Measurements from ENCODE around the gene RMRP.
"Not testable (repeated sequence)": the region's sequence is repeated elsewhere in the genome, so short reads cannot be mapped to it uniquely, and the experiment has no call there.

RMRP gene

DNA sequence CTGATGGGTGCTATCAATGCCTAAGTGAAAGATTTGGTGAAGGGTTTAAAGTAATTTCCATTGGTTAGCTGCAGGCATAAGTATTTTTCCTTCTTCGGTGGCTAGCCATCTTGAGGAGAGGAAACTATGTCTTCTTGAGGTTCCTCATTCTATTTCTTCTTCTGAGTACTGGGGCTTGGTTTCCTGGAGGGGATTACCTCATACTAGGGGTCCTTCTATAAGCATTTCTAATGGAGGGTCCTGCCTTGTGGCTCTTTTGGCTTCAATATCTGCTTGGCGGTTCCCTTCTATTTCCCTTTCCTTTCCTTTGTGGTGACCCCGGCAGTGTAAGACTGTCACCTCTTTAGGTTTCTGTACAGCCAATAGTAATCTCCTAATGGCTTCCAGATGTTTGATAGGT, 16.3 kb downstream of the RMRP start:
- DNase-seq (ENCODE audit: low read depth), result not testable (repeated sequence)

DNA sequence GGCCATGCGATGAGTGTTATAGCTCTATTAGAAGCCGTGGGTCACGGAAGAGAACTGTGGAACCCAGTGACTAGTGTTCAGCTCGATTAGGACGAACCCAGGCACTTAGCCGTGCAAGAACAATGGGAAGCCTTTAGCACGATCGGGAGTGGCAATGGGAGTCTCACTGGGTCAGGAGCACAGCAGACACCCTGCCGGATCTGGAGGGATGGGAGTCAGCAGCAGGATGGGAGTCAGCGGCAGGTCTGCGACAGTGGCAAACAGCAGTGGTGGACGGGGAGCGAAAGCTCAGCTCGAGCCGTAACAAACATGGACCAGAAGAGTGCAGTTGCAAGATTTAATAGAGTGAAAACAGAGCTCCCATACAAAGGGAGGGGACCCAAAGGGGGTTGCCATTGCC, 17.4 kb downstream of the RMRP start:
- not testable (repeated sequence) for DNase-seq (ENCODE audit: low read depth)

GRCh38 chr9:35639631-35640030, 18.2 kb downstream of the RMRP start:
- DNase-seq (ENCODE audit: low read depth), result no peak

- peak; percentile 40 for DNase-seq (ENCODE audit: low read depth)
These were observed 18.6 kb downstream of the RMRP start for GRCh38 chr9:35639225-35639624.

DNA sequence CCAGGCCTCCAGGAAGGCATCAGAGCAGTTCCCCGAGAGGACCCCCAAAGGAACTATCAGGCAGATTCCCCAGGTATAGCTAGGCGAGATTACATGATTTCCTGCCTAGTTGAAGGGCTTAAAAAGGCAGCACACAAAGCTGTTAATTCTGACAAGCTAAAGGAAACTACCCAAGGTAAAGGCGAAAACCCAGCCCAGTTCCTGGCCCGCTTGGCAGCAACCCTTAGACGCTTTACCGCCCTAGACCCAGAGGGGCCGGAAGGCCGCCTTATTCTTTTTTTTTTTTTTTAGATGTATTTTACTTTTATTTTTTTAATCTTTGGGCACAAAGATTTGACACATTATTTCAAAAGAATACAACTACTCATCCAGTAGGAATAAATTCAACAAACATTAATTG, 19.1 kb downstream of the RMRP start:
- not testable (repeated sequence) for DNase-seq (ENCODE audit: low read depth)

GRCh38 chr9:35637427-35637955, 20.3 kb downstream of the RMRP start:
- peak; percentile 46 for DNase-seq (ENCODE audit: low read depth)

GRCh38 chr9:35636877-35637246, 21.0 kb downstream of the RMRP start:
- DNase-seq (ENCODE audit: low read depth), result not testable (repeated sequence)

GRCh38 chr9:35636135-35636876, 21.5 kb downstream of the RMRP start:
- DNase-seq (ENCODE audit: low read depth), result no peak

DNA sequence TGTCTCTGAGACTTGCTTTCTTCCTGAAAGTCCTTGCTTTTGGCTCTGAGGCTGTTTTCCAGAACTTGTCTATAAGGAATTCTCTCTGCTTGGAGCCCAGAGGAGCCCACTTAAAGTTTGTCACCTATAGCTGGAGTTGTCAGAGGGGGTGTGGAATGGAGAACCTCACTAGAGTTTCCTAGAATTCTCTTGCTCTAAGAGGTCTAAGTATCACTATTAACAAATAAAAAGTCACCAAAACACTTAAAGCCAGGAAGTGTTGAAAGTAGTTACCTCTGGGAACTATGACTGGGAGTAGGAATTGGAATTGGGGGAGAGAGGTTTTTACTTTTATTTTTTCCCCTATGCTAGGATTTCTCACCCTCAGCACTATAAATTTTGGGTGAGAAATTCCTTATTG, 22.1 kb downstream of the RMRP start:
- no peak for DNase-seq (ENCODE audit: low read depth)

GRCh38 chr9:35629597-35629996, 28.2 kb downstream of the RMRP start:
- no peak for DNase-seq (ENCODE audit: low read depth)

DNA sequence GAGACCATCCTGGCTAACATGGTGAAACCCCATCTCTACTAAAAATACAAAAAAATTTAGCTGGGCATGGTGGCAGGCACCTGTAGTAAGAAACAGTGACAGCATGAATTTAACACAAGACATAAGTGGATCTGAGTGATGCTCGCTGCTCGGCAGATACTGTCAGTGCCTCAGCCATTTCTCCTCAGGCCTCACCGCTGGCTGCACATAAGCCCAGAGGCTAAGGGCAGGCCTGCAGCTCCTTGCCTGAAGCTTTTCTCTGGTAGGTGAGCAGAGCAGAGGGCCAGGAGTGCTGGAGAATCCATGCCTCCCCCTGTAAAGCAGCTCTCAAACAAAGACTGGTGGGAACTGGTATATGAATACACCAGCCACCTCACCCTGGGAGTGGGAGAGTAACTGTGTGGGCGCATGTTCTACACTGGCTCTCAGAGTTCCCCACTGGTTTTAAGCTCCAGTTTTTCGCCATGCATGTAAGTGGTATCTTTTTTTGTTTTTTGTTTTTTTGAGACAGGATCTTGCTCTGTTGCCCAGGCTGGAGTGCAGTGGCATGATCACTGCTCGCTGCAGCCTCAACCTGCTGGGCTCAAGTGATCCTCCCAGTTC, 29.3 kb downstream of the RMRP start:
- DNase-seq (ENCODE audit: low read depth), result no peak

GRCh38 chr9:35627575-35627974, 30.2 kb downstream of the RMRP start:
- DNase-seq (ENCODE audit: low read depth), result no peak

DNA sequence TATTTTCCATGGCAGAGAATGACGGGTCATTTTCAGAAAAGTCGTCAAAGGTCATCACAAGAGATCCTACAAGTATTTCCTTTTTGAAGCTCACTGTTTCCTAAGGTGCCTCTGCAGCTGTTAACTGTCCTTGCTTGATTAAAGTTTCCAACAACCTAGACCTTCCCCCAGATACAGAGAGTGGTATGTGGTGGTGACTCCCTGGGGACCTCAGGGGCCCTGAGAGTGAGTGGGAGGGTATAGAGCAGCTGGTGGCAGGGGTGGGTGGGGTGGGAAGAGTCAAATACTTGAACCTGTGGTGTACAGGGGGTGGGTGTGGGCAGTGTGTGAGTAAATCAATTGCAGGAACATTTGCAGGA, 38.0 kb downstream of the RMRP start:
- DNase-seq (ENCODE audit: low read depth), result no peak

DNA sequence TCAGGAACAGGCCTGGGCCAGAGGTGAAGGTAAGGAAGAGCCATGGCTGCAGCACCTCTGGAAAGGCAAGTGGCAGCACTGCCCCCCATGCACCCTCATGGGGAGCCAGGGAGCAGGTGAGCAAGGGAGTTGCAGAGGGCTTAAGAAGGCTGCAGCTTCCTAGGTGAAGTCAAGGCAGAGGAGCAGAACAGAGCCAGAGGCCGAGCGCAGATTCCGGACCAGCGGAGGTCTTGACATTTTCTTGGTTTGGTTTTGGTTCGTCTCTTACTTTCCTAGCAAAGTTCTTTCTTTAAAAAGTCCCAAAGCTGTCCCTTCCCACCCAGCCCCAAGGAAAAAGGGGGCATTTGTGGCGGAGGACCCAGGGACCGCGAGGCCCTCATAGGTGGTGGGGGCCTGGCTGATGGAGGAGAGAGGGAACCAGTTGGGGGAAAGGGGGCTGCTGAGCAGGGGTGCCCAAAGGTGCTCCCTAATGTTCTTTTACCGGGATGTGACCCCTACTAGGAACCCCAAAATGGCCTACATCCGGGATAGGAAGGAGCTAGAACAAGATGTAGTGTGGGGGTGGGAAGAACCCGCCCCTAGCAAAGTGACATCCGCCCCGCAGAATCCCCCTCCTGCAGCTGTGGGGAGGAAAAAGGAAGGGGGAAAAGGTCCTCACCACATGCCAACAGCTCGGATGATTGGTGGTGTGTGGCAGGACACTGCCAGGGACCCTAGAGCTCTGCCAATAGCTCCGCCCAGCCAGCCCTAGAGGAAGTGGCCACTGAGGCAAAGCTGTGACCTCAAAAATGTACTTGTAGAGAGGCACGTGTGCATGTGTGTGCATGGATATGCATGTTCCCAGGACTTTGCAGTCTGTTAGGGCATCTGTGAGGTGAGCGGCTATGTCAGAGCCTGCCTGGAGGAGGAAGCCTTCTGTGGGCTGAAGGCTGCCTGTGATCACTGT, 38.7 kb downstream of the RMRP start:
- no peak for DNase-seq (ENCODE audit: low read depth)

DNA sequence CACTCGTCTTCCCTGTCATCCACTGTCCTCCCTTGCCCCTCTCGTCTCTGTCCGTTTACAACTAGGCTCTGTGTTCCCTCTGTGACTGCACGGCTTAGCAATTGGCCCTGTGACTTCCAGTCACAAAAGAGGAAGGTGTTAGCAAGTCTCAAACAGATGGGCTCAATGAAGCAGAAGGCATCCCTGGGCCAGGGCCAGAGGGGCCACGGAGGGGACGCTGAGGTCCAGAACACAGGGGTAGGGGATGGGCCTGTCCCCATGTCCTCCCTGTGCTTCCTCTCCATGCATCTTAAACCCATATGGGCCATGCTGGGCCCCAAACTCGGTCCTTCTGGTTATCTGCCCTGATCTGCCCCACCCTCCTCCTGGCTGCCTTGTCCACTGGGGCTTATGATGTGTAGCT, 39.5 kb downstream of the RMRP start, which contains the start of gene CD72:
TSS of gene CD72 (minus strand) at position 89 of the 403 bp plus-strand sequence. CDS start 110 bp downstream, outside the sequence.
- DNase-seq (ENCODE audit: low read depth), result no peak

DNA sequence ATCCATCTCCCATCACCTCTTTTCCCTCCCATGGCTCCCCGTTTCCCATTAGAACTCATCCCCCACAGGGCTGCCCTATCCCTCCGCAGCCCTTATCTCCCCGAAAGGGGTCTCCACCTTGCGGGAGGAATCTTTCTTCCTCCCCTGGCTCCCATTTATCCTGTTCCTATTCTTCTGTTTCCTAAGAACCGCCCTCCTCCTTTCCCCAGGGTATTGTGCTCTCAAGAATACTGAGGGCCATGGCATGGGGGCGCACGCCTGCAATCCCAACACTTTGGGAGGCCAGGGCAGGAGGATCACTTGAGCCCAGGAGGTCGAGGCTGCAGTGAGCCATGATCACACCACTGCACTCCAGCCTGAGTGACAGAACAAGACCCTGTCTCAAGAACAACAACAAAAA, 40.3 kb downstream of the RMRP start:
- no peak for DNase-seq (ENCODE audit: low read depth)

DNA sequence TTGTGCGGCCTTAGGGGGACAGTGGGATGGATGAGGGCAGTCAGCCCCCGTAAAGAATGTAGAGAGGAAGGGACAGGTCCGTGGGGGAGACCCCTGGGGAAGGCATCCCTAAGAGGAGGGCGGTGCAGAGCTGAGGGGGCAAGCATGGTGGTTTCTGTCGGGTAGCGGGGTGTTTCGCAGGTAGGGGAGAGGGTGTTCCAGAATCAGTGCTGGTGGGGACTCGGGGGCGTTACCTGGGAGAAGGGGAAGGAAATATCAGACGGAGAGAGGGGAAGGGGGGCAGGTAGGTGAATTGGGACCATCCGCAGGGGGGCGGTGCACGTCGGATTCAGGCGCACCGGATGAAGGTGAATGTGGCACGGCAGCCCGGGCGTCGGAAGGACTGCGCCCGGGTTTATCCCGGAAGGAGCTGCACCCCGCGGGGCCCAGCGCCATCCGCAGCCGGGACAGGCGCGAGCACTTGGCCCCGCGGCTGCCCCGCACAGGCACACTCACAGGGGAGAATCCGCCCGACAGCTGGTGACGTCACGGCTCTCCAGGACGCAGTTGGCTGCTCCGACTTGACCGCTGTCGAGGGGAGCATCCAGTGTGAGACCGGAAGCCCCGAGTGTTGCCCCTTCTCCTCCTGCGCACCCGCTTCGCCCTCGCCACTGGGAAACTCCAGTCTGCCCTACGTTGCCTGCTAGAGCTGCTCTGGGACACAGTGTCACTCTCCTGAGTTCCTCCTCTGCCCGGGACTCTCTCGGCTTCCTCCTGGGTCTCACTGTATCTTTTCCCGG, 40.9 kb downstream of the RMRP start:
- DNase-seq (ENCODE audit: low read depth), result peak; percentile 74

DNA sequence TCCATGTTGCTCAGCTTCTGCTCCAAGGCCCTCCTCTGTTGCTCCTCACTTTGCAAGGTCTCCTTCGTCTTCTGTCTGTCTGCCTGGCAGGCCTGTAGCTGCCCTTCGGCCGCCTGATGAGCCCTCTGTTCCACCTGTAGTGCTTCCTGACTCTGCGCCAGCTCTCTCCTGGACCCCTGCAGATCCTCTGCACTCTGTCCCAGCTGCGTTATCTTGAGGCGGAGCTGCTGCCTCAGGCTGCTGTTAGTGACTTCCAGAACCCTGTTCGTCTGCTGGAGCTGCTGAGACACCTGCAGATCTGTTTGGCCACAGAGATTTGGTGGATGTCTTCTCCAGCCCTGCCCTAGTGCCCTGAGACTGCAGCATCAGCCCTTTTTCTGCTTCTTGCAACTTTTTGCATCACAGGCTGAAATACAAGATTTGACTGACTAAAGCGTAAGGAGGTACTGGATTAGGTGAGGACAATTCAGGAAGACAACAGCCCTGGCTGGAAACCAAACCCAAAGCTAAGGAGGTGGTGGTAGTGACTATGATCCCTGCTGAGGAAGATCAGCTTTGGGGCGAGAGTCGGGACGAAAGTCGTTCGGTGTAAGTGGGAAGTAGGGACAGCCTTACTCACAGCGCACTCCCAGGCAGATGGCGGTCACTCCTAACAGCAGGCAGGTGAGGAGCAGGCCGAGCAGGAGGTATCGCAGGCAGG, 41.7 kb downstream of the RMRP start:
- no peak for DNase-seq (ENCODE audit: low read depth)

- no peak for DNase-seq (ENCODE audit: low read depth)
These were observed 45.0 kb downstream of the RMRP start for GRCh38 chr9:35612843-35613242.

- DNase-seq (ENCODE audit: low read depth), result not testable (repeated sequence)
These were observed 45.8 kb downstream of the RMRP start for GRCh38 chr9:35612066-35612465.

- DNase-seq (ENCODE audit: low read depth), result peak; percentile 53
These were observed 46.5 kb downstream of the RMRP start for GRCh38 chr9:35611230-35611797.

All from EH (cell line).